LNCaP clone FGC (cell line): ENCODE results near the gene PTP4A1.

ENCODE experiments used
- DNase-seq: peaks from one replicate; pipeline ENCODE4 v3.0.0-alpha.2; 2011; ENCODE audit warnings: low read depth
- H3K4me3 ChIP-seq: 2 replicates; pipeline ENCODE4 v1.5.1; 2011; ENCODE audit warnings: mild to moderate bottlenecking, low read depth, low read length, control low read depth
- CTCF ChIP-seq: IDR thresholded peaks from 2 replicates; pipeline ENCODE4 v1.5.1; 2012; ENCODE audit warnings: mild to moderate bottlenecking; ENCODE audit not compliant: control insufficient read depth, insufficient read depth; ENCODE audit errors: extremely low read depth

The PTP4A1 gene

DNA sequence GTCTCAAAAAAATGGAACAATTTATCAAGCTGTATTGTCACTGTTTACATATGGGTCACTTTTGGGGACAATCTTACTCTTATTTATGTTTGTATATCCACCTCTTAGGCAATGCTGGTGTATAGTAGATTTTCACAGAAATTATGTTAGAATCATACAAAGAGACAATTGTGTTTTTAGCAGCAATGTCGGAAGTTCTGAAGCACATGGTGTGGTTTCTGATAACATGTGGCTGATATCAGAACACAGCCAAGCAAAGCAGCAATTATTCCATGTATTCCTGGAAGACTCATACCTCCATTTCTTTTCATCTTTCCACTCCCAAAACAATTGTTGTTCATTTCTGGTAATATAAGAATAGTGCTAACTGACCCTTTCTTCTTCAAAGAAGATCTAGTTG, 17.5 kb upstream of the PTP4A1 start:
- TF ChIP-seq CTCF, result no peak
- DNase-seq, result no peak
- H3K4me3 ChIP-seq, result no peak overlapping the region

GRCh38 chr6:63556369-63556768, 15.9 kb upstream of the PTP4A1 start:
- no peak for TF ChIP-seq CTCF
- no peak overlapping the region for H3K4me3 ChIP-seq
- DNase-seq, result no peak

DNA sequence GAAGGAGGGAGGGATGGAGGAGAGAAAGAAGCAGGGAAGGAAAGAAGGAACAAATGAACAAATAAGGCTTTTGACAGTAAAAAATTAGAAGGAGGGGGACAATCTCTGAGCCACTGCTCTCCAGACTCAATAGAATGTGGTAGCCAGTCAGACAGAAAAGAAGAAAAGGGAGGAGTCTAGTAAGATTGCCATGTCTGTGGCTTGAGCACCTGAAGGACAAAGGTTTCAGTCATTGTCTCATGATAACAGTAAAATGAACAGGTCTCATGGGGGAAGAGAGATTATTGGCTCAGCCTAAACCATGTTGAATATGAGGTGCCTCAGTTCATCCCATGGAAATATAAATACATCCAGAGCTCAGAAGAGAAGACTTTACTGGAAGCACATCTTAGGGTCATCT, 14.0 kb upstream of the PTP4A1 start:
- no peak for DNase-seq
- no peak overlapping the region for H3K4me3 ChIP-seq
- TF ChIP-seq CTCF, result no peak

GRCh38 chr6:63560801-63561287, 11.4 kb upstream of the PTP4A1 start:
- no peak for DNase-seq
- no peak for TF ChIP-seq CTCF
- H3K4me3 ChIP-seq, result no peak overlapping the region

DNA sequence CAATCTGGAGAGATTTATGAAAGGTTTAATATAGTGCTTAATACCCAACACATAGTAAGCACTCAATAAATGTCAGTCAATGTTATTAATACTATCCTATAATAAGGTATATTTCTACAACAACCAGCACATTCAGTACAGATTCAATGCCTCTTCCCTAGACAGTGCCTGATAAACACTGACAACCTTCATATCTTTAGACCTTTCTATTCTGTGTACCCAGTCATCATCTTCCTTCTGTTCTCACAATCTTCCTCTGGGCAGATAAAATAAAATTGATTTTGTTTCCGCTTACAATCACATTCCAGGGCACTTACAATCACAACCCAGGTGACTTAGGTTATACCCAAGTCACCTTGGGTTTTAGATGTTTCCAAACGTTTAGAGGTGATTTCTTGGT, 11.0 kb upstream of the PTP4A1 start:
- no peak for TF ChIP-seq CTCF
- no peak overlapping the region for H3K4me3 ChIP-seq
- no peak for DNase-seq

DNA sequence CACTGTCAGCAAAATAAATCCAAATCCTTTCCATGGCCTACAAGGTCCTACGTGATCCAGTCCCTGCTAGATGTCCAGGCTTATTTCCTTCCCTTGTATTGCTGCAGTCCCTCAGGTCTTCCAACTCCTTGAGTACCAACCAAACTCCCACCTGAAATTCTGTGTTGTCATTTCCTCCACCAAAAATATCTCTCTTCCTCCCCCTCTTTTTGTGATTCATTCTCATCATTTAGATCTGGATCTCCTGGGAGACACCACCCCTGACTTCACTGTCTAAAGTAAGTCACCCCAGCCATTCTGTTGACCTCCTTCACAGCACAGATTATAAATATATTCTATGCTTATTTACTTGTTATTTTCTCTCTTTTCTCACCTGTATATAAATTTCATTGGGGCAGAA, 9.0 kb upstream of the PTP4A1 start:
- TF ChIP-seq CTCF, result no peak
- H3K4me3 ChIP-seq, result no peak overlapping the region
- no peak for DNase-seq

GRCh38 chr6:63565058-63565726, 7.1 kb upstream of the PTP4A1 start:
- H3K4me3 ChIP-seq, result no peak overlapping the region
- no peak for DNase-seq
- TF ChIP-seq CTCF, result no peak
